T-cell (primary cell): ENCODE data around the gene PCBP3. TPM values are rescaled to one million over a fixed set of nuclear protein-coding genes. Genes with fewer than 3 reads are reported as not detected.

ENCODE experiments used
- ATAC-seq, 4 experiments: fragments of 200-7000 bp in 3 of 4; fragments of 150-1000 bp in 1 of 4; cut with Tn5 transposase; replicated peaks in 1 of 4; 1 replicate in 3 of 4; 2 replicates in 1 of 4; pipeline ENCODE4 v1.10.0; 2021; ENCODE audit warnings: moderate library complexity in 3 of 4, mild to moderate bottlenecking in 2 of 4, moderate number of reproducible peaks in 1 of 4
- CTCF ChIA-PET, 2 donors: fragments of 300-600 bp; sonication (Branson Sonifier 250); formaldehyde crosslinking; loops; one replicate each; lab custom pipeline; 2022; ENCODE audit warnings: antibody characterized with exemption in 2 of 2; lab: Charles Lee
- POLR2A ChIA-PET, 2 donors: fragments of 300-600 bp; sonication (Branson Sonifier 250); formaldehyde crosslinking; loops; one replicate each; lab custom pipeline; 2022; ENCODE audit warnings: antibody characterized with exemption in 2 of 2; lab: Charles Lee
- DNase-seq, 35 experiments: peaks; one replicate each; pipeline versions ENCODE4 v3.0.0 to v3.0.0-alpha.2; 2013 to 2023
- H3K27ac ChIP-seq: one replicate; pipeline ENCODE4 v1.5.1; 2013; ENCODE audit warnings: low read length
- H3K27me3 ChIP-seq, 2 experiments: replicated peaks in 1 of 2; 1 replicate in 1 of 2; 2 replicates in 1 of 2; pipeline versions ENCODE4 v1.6.1 to v1.7.0; 2013; ENCODE audit warnings: low read length in 1 of 2, mixed read lengths in 1 of 2; ENCODE audit not compliant: control insufficient read depth in 2 of 2, insufficient read depth in 2 of 2; ENCODE audit errors: extremely low read depth in 1 of 2
- H3K36me3 ChIP-seq, 2 donors: 1 replicate in 1 of 2; 2 replicates in 1 of 2; pipeline versions ENCODE4 v1.6.1 to v1.7.0; 2013; ENCODE audit warnings: low read length in 1 of 2; ENCODE audit not compliant: control insufficient read depth in 2 of 2, insufficient read depth in 1 of 2; ENCODE audit errors: extremely low read depth in 1 of 2
- H3K4me1 ChIP-seq, 2 experiments: 1 replicate in 1 of 2; 2 replicates in 1 of 2; pipeline versions ENCODE4 v1.6.1 to v1.7.0; 2013; ENCODE audit warnings: low read length in 2 of 2, mixed read lengths in 1 of 2; ENCODE audit not compliant: insufficient read depth in 2 of 2, control insufficient read depth in 1 of 2; ENCODE audit errors: extremely low read depth in 1 of 2
- H3K4me3 ChIP-seq, 2 donors: 1 replicate in 1 of 2; 2 replicates in 1 of 2; pipeline versions ENCODE4 v1.5.1 to v1.7.0; 2013; ENCODE audit warnings: mild to moderate bottlenecking in 2 of 2, low read length in 1 of 2, moderate library complexity in 1 of 2; ENCODE audit not compliant: control insufficient read depth in 1 of 2; ENCODE audit errors: extremely low read depth in 1 of 2
- H3K9me3 ChIP-seq: 2 replicates; pipeline ENCODE4 v1.7.0; 2013
- H3K27ac Mint-ChIP-seq, 2 donors: one replicate each; pipeline ENCODE4 v1.8.0; 2020 to 2021; ENCODE audit warnings: mild to moderate bottlenecking in 2 of 2, mixed read lengths in 2 of 2
- H3K27me3 Mint-ChIP-seq, 2 donors: one replicate each; pipeline ENCODE4 v1.8.0; 2021 to 2022; ENCODE audit warnings: mixed read lengths in 2 of 2
- H3K36me3 Mint-ChIP-seq: one replicate; pipeline ENCODE4 v1.8.0; 2021; ENCODE audit warnings: mixed read lengths
- H3K4me1 Mint-ChIP-seq, 3 donors: one replicate each; pipeline ENCODE4 v1.8.0; 2020 to 2022; ENCODE audit warnings: mixed read lengths in 3 of 3, mild to moderate bottlenecking in 1 of 3
- H3K4me3 Mint-ChIP-seq, 3 donors: one replicate each; pipeline ENCODE4 v1.8.0; 2020 to 2022; ENCODE audit warnings: mild to moderate bottlenecking in 3 of 3, mixed read lengths in 3 of 3, moderate library complexity in 3 of 3
- H3K9me3 Mint-ChIP-seq, 3 donors: one replicate each; pipeline ENCODE4 v1.8.0; 2020 to 2022; ENCODE audit warnings: mixed read lengths in 3 of 3
- WGBS: methylation state at CpG from one replicate; pipeline ENCODE4 v1.1.5; 2013; ENCODE audit warnings: missing lambda C conversion rate; ENCODE audit not compliant: insufficient coverage; 5-methylcytosine and 5-hydroxymethylcytosine counted together
- total RNA-seq, 35 experiments: library from RNA in 6 of 35; stranded (reverse) in 6 of 35; fragments of 120-200 nt in 1 of 35; gene quantifications; one replicate each; pipeline versions ENCODE4 v1.2.1 to v1.2.4 and lab custom pipeline; 2013 to 2026

The PCBP3 gene
- total RNA-seq, 5 donors from 2014 or later (not counting 1 experiment from before 2014, with no cell fraction given) = 1.5 to 4.2 (median 2.8) TPM

DNA sequence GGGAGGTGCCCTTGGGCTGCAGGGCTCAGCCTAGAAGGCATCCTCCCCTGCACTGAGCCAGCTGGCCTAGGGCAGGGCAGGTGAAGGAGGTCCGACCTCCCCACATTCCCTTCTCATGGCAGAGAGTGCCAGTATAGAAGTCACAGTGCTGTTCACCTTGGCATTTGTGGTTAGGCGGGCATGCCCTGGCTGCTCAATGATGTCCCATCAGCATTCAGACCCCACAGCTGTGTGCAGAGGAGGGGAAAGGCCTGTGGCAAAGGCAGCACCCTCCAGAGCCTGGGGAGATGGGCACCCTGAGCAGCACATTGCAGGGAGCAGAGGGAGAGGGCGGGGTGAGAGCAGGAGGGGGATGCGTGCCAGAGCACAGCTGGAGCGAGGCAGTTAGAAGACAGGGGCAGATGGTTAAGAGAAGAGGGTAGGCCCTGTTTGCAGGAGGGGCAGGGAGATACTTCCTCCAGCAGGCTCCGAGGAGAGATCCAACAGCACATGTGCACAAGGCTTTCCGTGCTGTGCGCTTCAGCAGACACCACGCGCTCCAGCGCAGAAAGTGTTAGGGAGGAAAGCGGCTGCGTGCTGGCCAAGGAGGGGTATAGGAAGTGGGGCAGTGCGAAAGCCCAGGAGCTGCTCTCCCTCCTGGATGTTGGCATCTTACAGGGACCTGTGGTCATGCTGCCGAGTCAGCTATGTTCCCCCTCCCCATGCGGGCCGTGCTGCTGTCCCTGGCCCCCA, 294.4 kb downstream of the PCBP3 start:
- H3K4me1 ChIP-seq = no peaks in the 10 kb centered on the region
- Mint-ChIP-seq H3K27ac (no peak overlapping the region), H3K4me3 (no peak overlapping the region), H3K27me3 (no peaks in the 10 kb centered on the region), H3K36me3 (no peaks in the 10 kb centered on the region), H3K4me1 (peaks cover 2 to 7% (median 6%) of the 10 kb centered on the region in 3 donors), H3K9me3 (no peaks in the 10 kb centered on the region)
- H3K9me3 ChIP-seq = no peaks in the 10 kb centered on the region
- WGBS = 81% methylated on average over 13 of the region's 17 CpGs
- CTCF ChIA-PET = no interaction called here
- H3K27ac ChIP-seq = no peak overlapping the region
- peaks cover 0 to 34% of the 10 kb centered on the region in 2 experiments for H3K27me3 ChIP-seq
- H3K4me3 ChIP-seq = no peak overlapping the region
- POLR2A ChIA-PET = no interaction called here
- H3K36me3 ChIP-seq = peaks cover 0 to 11% of the 10 kb centered on the region in 2 donors
- DNase-seq = no peak
- ATAC-seq = no peak

DNA sequence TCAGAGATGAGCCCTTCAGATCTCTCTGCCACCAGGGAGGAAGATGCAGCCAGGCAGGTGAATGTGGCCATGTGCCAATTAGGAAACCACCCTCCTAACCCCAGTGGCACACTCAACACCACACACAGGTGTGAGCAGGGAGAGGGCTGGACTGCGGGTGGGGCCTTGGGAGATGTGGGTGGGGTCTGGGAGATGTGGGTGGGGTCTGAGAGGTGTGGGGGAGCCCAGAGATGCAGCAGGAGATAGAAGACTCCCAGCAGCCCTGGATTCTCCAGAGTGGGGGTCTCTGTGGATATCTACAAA, 294.9 kb downstream of the PCBP3 start:
- no peak overlapping the region for H3K27ac Mint-ChIP-seq
- H3K4me1 ChIP-seq = no peaks in the 10 kb centered on the region
- no peaks in the 10 kb centered on the region for H3K27me3 Mint-ChIP-seq
- H3K27ac ChIP-seq = no peak overlapping the region
- H3K4me1 Mint-ChIP-seq = peaks cover 0 to 6% (median 3%) of the 10 kb centered on the region in 3 donors
- H3K9me3 Mint-ChIP-seq = no peaks in the 10 kb centered on the region
- no CpG with 5 or more reads among the region's 1 CpG for WGBS
- peaks cover 0 to 39% of the 10 kb centered on the region in 2 experiments for H3K27me3 ChIP-seq
- ChIA-PET POLR2A (no interaction called here), CTCF (no interaction called here)
- DNase-seq (no peak), ATAC-seq (no peak)
- H3K4me3 ChIP-seq = no peak overlapping the region
- no peak overlapping the region for H3K4me3 Mint-ChIP-seq
- peaks cover 0 to 11% of the 10 kb centered on the region in 2 donors for H3K36me3 ChIP-seq
- no peaks in the 10 kb centered on the region for H3K9me3 ChIP-seq
- H3K36me3 Mint-ChIP-seq = no peaks in the 10 kb centered on the region

DNA sequence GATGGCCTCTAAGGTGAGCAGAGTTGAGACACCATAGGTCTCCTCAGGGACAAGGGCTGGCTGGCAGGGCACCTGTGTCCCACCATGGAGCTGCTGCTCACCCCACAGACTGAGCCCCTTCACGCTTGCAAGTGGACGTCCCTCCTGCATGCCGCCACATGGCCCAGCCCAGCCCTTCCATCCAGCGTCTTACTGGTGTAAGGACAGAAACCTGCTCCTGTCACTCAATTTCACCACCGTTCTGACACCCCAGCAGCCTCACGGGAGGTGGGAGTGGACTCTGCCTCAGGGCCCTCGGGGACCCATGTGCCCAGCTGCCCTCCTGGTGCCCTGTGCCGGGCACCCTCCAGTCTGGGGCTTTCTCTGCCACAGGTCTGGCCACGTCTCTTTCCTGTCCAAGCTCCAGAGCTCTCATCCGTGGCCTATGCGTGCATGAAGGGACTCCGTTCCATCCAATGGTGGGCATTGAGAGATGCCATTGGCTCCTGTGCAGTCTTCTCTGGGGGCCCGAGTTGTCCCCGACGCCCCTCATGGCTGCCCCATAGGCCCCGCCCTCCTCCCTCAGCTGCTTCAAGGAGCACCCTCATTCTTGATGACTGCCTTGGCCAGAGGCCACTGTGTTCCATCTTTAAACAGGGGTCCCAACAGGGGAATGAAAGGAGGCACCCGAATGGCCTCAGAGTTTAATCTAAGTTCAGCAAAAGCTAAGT, 295.4 kb downstream of the PCBP3 start:
- H3K4me3 Mint-ChIP-seq = no peak overlapping the region
- no peaks in the 10 kb centered on the region for H3K36me3 Mint-ChIP-seq
- Histone ChIP-seq H3K4me3 (no peak overlapping the region), H3K4me1 (no peaks in the 10 kb centered on the region), H3K27ac (no peak overlapping the region), H3K36me3 (peaks cover 0 to 11% of the 10 kb centered on the region in 2 donors), H3K27me3 (peaks cover 0 to 34% of the 10 kb centered on the region in 2 experiments), H3K9me3 (no peaks in the 10 kb centered on the region)
- ChIA-PET CTCF (no interaction called here), POLR2A (no interaction called here)
- H3K4me1 Mint-ChIP-seq = peaks cover 0 to 4% (median 0%) of the 10 kb centered on the region in 3 donors
- DNase-seq = no peak
- no peaks in the 10 kb centered on the region for H3K27me3 Mint-ChIP-seq
- H3K27ac Mint-ChIP-seq = no peak overlapping the region
- 90% methylated on average over 17 of the region's 17 CpGs for WGBS
- no peaks in the 10 kb centered on the region for H3K9me3 Mint-ChIP-seq
- ATAC-seq = no peak

DNA sequence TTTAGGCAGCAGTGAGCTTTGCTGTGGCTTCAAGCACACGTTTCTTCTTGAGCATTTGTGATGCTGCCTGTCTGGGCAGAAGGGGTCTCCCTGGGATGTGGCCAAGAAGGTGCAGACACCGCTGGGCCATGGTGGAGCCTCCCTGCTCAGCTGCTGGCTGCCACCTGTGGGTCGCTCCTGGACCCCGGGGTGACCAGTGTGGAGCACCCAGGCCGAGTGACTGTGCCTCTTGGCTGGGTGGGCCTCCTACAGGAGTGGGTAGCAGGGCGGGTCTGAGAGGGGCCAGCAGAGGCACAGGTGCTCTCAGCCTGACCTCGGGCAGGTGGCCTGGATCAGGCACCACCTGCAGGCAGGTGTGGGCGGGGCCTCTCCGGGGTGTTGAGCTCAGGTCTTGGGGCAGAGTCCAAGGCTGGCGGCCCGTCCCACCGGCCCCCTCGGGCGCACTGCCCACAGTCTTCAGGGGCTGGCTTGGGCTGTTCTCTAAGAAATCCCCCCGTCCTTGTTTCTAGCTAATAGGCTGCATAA, 296.1 kb downstream of the PCBP3 start:
- Histone ChIP-seq H3K4me3 (no peak overlapping the region), H3K27me3 (peaks cover 0 to 32% of the 10 kb centered on the region in 2 experiments), H3K9me3 (no peaks in the 10 kb centered on the region), H3K27ac (no peak overlapping the region), H3K4me1 (no peaks in the 10 kb centered on the region), H3K36me3 (peaks cover 0 to 10% of the 10 kb centered on the region in 2 donors)
- Mint-ChIP-seq H3K27me3 (no peaks in the 10 kb centered on the region), H3K9me3 (no peaks in the 10 kb centered on the region), H3K36me3 (no peaks in the 10 kb centered on the region), H3K27ac (no peak overlapping the region), H3K4me1 (peaks cover 0 to 4% (median 0%) of the 10 kb centered on the region in 3 donors), H3K4me3 (no peak overlapping the region)
- 89% methylated on average over 15 of the region's 15 CpGs for WGBS
- CTCF ChIA-PET = no interaction called here
- ATAC-seq = no peak
- no peak for DNase-seq
- POLR2A ChIA-PET = no interaction called here

DNA sequence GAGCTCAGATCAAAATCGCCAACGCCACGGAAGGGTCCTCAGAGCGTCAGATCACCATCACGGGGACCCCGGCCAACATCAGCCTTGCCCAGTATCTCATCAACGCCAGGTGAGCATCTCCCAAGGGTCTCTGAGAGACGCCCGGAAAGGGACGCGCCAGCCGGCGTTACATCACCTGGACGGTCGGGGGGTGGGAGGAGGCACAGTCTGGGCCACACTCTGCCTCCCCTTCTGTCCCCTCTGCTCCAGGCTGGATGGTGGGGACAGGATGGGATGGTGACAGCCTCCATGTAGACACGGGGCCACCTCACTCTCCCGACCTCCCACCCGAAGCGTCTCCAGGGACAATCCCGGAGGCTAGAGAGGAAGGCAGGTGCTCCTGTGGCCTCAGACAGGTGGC, 296.6 kb downstream of the PCBP3 start:
- no peaks in the 10 kb centered on the region for H3K27me3 Mint-ChIP-seq
- H3K9me3 ChIP-seq = no peaks in the 10 kb centered on the region
- DNase-seq = no peak
- peaks cover 0 to 4% (median 0%) of the 10 kb centered on the region in 3 donors for H3K4me1 Mint-ChIP-seq
- no peak for ATAC-seq
- no peak overlapping the region for H3K4me3 Mint-ChIP-seq
- H3K27ac Mint-ChIP-seq = no peak overlapping the region
- no peak overlapping the region for H3K4me3 ChIP-seq
- no peaks in the 10 kb centered on the region for H3K36me3 Mint-ChIP-seq
- ChIA-PET CTCF (no interaction called here), POLR2A (no interaction called here)
- no peaks in the 10 kb centered on the region for H3K4me1 ChIP-seq
- no peak overlapping the region for H3K27ac ChIP-seq
- H3K36me3 ChIP-seq = peaks cover 0 to 7% of the 10 kb centered on the region in 2 donors
- H3K27me3 ChIP-seq = peaks cover 0 to 32% of the 10 kb centered on the region in 2 experiments
- no peaks in the 10 kb centered on the region for H3K9me3 Mint-ChIP-seq
- 92% methylated on average over 14 of the region's 20 CpGs for WGBS

DNA sequence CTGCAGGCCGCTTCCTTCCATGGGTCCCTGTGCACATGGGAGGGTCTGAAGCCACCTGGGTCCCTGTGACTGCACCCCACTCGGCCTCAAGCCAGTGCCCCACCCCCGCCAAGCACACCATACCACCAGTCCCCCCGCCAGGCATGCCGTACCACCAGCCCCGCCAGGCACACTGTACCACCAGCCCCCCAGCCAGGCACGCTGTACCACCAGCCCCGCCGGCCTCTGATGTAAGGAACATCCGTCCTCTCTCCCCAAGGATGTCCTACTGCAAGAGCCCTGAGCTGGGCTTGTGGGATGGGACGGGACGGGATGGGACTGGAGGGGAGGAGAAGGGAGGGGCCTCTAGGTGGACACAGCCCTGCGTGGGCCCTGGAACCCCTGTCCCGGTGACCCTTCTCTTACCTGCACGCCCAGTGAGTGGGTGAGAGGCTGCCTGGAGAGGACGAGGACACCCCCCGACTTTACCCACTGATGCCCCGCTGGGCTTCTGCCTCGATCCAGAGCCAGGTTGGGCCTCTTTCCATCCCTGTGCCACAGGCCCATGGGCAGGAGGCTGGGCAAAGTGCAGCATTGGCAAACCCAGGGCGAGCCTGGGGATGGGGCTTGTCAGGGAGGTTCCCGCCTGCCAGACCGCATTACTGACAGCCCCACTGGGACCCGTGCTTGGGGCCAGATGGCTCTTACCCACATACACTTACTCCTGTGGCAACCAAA, 297.3 kb downstream of the PCBP3 start:
- 96% methylated on average over 14 of the region's 23 CpGs for WGBS
- no peaks in the 10 kb centered on the region for H3K36me3 Mint-ChIP-seq
- Histone ChIP-seq H3K9me3 (no peaks in the 10 kb centered on the region), H3K4me3 (no peak overlapping the region), H3K36me3 (peaks cover 0 to 7% of the 10 kb centered on the region in 2 donors), H3K4me1 (no peaks in the 10 kb centered on the region), H3K27ac (no peak overlapping the region), H3K27me3 (peaks cover 0 to 32% of the 10 kb centered on the region in 2 experiments)
- no peaks in the 10 kb centered on the region for H3K9me3 Mint-ChIP-seq
- H3K4me3 Mint-ChIP-seq = no peak overlapping the region
- no peak overlapping the region for H3K27ac Mint-ChIP-seq
- POLR2A ChIA-PET = no interaction called here
- ATAC-seq (no peak), DNase-seq (no peak)
- CTCF ChIA-PET = no interaction called here
- no peaks in the 10 kb centered on the region for H3K27me3 Mint-ChIP-seq
- H3K4me1 Mint-ChIP-seq = peaks cover 0 to 4% (median 0%) of the 10 kb centered on the region in 3 donors
